Ectodermal cell (in vitro differentiated cells): ENCODE data around the gene KLRK1.

ENCODE experiments used
- H3K27ac ChIP-seq: 2 replicates; pipeline ENCODE4 v1.7.0; 2013; ENCODE audit warnings: mild to moderate bottlenecking, low read depth, low read length; ENCODE audit not compliant: insufficient read depth, poor library complexity, severe bottlenecking
- H3K27me3 ChIP-seq: 2 replicates; pipeline ENCODE4 v1.7.0; 2013; ENCODE audit warnings: mild to moderate bottlenecking, low read length; ENCODE audit not compliant: insufficient read depth, control insufficient read depth, poor library complexity, severe bottlenecking
- H3K36me3 ChIP-seq: one replicate; pipeline ENCODE4 v1.7.0; 2013; ENCODE audit warnings: low read length; ENCODE audit not compliant: control insufficient read depth, insufficient read depth
- H3K4me1 ChIP-seq: one replicate; pipeline ENCODE4 v1.7.0; 2013; ENCODE audit warnings: low read length; ENCODE audit not compliant: control insufficient read depth, insufficient read depth
- H3K4me3 ChIP-seq: 2 replicates; pipeline ENCODE4 v1.7.0; 2013; ENCODE audit warnings: low read depth, low read length, control low read depth; ENCODE audit not compliant: insufficient read depth
- H3K9me3 ChIP-seq: 2 replicates; pipeline ENCODE4 v1.7.0; 2013; ENCODE audit warnings: mild to moderate bottlenecking, low read length, moderate library complexity; ENCODE audit not compliant: control insufficient read depth
- WGBS, 2 experiments: methylation state at CpG; one replicate each; pipeline ENCODE4 v1.1.7; 2013; ENCODE audit warnings: missing lambda C conversion rate in 2 of 2; 5-methylcytosine and 5-hydroxymethylcytosine counted together

Gene KLRK1

GRCh38 chr12:10363914-10364814 is 25.7 kb downstream of the KLRK1 start:
- WGBS, 2 experiments: 39 to 42% methylated on average over 19 of the region's 19 CpGs
- Histone ChIP-seq H3K4me1 (peaks cover 14% of the 10 kb centered on the region), H3K9me3 (no peaks in the 10 kb centered on the region), H3K4me3 (peak overlapping the region; percentile 30), H3K27me3 (no peaks in the 10 kb centered on the region), H3K36me3 (no peaks in the 10 kb centered on the region), H3K27ac (no peak overlapping the region)

GRCh38 chr12:10363658-10363913 is 26.3 kb downstream of the KLRK1 start:
- Histone ChIP-seq H3K9me3 (no peaks in the 10 kb centered on the region), H3K4me3 (no peak overlapping the region), H3K36me3 (no peaks in the 10 kb centered on the region), H3K4me1 (peaks cover 14% of the 10 kb centered on the region), H3K27me3 (no peaks in the 10 kb centered on the region), H3K27ac (no peak overlapping the region)
- WGBS, 2 experiments: 82 to 88% methylated on average over 5 of the region's 5 CpGs

GRCh38 chr12:10362828-10363657 is 26.8 kb downstream of the KLRK1 start:
- no peaks in the 10 kb centered on the region for H3K9me3 ChIP-seq
- H3K27ac ChIP-seq: no peak overlapping the region
- 55 to 59% methylated on average over 8 to 9 of the region's 9 CpGs for WGBS, 2 experiments
- H3K4me1 ChIP-seq: peaks cover 14% of the 10 kb centered on the region
- no peaks in the 10 kb centered on the region for H3K36me3 ChIP-seq
- H3K4me3 ChIP-seq: no peak overlapping the region
- no peaks in the 10 kb centered on the region for H3K27me3 ChIP-seq

- no peaks in the 10 kb centered on the region for H3K36me3 ChIP-seq
- no peaks in the 10 kb centered on the region for H3K27me3 ChIP-seq
- WGBS, 2 experiments: 58 to 73% methylated on average over 3 of the region's 3 CpGs
- no peak overlapping the region for H3K27ac ChIP-seq
- H3K9me3 ChIP-seq: no peaks in the 10 kb centered on the region
- no peak overlapping the region for H3K4me3 ChIP-seq
- H3K4me1 ChIP-seq: peaks cover 14% of the 10 kb centered on the region
Measured at GRCh38 chr12:10362325-10362724, 27.5 kb downstream of the KLRK1 start.

- 65 to 66% methylated on average over 4 of the region's 4 CpGs for WGBS, 2 experiments
- Histone ChIP-seq H3K4me3 (no peak overlapping the region), H3K36me3 (no peaks in the 10 kb centered on the region), H3K27ac (no peak overlapping the region), H3K27me3 (no peaks in the 10 kb centered on the region), H3K4me1 (peaks cover 14% of the 10 kb centered on the region), H3K9me3 (no peaks in the 10 kb centered on the region)
Measured at GRCh38 chr12:10361622-10362021, 28.2 kb downstream of the KLRK1 start.

- no peaks in the 10 kb centered on the region for H3K9me3 ChIP-seq
- H3K4me3 ChIP-seq: no peak overlapping the region
- no peak overlapping the region for H3K27ac ChIP-seq
- no peaks in the 10 kb centered on the region for H3K36me3 ChIP-seq
- peaks cover 14% of the 10 kb centered on the region for H3K4me1 ChIP-seq
- WGBS, 2 experiments: 89 to 91% methylated on average over 4 of the region's 4 CpGs
- H3K27me3 ChIP-seq: no peaks in the 10 kb centered on the region
Measured at GRCh38 chr12:10361084-10361483, 28.8 kb downstream of the KLRK1 start.

GRCh38 chr12:10358969-10359368 is 30.9 kb downstream of the KLRK1 start:
- Histone ChIP-seq H3K9me3 (no peaks in the 10 kb centered on the region), H3K27ac (no peak overlapping the region), H3K4me1 (peaks cover 6% of the 10 kb centered on the region), H3K4me3 (no peak overlapping the region), H3K36me3 (no peaks in the 10 kb centered on the region), H3K27me3 (no peaks in the 10 kb centered on the region)
- 86 to 95% methylated on average over 1 of the region's 1 CpG for WGBS, 2 experiments

GRCh38 chr12:10358131-10358530 is 31.7 kb downstream of the KLRK1 start:
- WGBS, 2 experiments: 67 to 80% methylated on average over 5 of the region's 5 CpGs
- H3K27me3 ChIP-seq: no peaks in the 10 kb centered on the region
- peaks cover 6% of the 10 kb centered on the region for H3K4me1 ChIP-seq
- no peak overlapping the region for H3K4me3 ChIP-seq
- no peaks in the 10 kb centered on the region for H3K36me3 ChIP-seq
- H3K27ac ChIP-seq: no peak overlapping the region
- H3K9me3 ChIP-seq: no peaks in the 10 kb centered on the region

- H3K9me3 ChIP-seq: no peaks in the 10 kb centered on the region
- no peak overlapping the region for H3K27ac ChIP-seq
- no peaks in the 10 kb centered on the region for H3K4me1 ChIP-seq
- no peaks in the 10 kb centered on the region for H3K27me3 ChIP-seq
- no peak overlapping the region for H3K4me3 ChIP-seq
- no peaks in the 10 kb centered on the region for H3K36me3 ChIP-seq
- WGBS, 2 experiments: 65 to 75% methylated on average over 2 of the region's 2 CpGs
Measured at GRCh38 chr12:10354502-10354901, 35.3 kb downstream of the KLRK1 start.

- Histone ChIP-seq H3K27me3 (no peaks in the 10 kb centered on the region), H3K36me3 (no peaks in the 10 kb centered on the region), H3K27ac (no peak overlapping the region), H3K9me3 (no peaks in the 10 kb centered on the region), H3K4me1 (no peaks in the 10 kb centered on the region), H3K4me3 (no peak overlapping the region)
- 76 to 77% methylated on average over 4 of the region's 4 CpGs for WGBS, 2 experiments
Measured at GRCh38 chr12:10354071-10354470, 35.8 kb downstream of the KLRK1 start.
